Testis (tissue), 3 donors: Measurements from ENCODE around the gene PTGIR. TPM values are rescaled to one million over a fixed set of nuclear protein-coding genes. Genes with fewer than 3 reads are reported as not detected.

Experiments
- DNase-seq: peaks from one replicate; pipeline ENCODE4 v3.0.0-alpha.2; 2019
- H3K27ac ChIP-seq, 2 donors: fragments of 200-600 bp; sonication (generic); one replicate each; pipeline ENCODE4 v1.5.1; 2019
- H3K27me3 ChIP-seq: fragments of 200-600 bp; sonication (generic); one replicate; pipeline ENCODE4 v1.5.1; 2019
- H3K36me3 ChIP-seq: fragments of 200-600 bp; sonication (generic); one replicate; pipeline ENCODE4 v1.5.1; 2017; ENCODE audit warnings: low read depth; ENCODE audit errors: missing control alignments
- H3K4me1 ChIP-seq: fragments of 200-600 bp; sonication (generic); one replicate; pipeline ENCODE4 v1.5.1; 2019
- H3K4me3 ChIP-seq, 2 donors: fragments of 200-600 bp; sonication (generic); one replicate each; pipeline ENCODE4 v1.5.1; 2017 to 2019
- H3K9me3 ChIP-seq: fragments of 200-600 bp; sonication (generic); one replicate; pipeline ENCODE4 v1.5.1; 2017
- CTCF ChIP-seq, 3 experiments: fragments of 450-650 bp in 2 of 3; fragments of 200-600 bp in 1 of 3; sonication (generic) in 1 of 3; IDR thresholded peaks; one replicate each; pipeline ENCODE4 v1.5.1; 2016 to 2019; ENCODE audit warnings: antibody characterized with exemption in 3 of 3, mild to moderate bottlenecking in 2 of 3, moderate library complexity in 1 of 3
- POLR2A ChIP-seq: fragments of 450-650 bp; IDR thresholded peaks from one replicate; pipeline ENCODE4 v1.6.1; 2017; ENCODE audit warnings: antibody characterized with exemption, mild to moderate bottlenecking, moderate library complexity
- WGBS, 2 donors: methylation state at CpG; one replicate each; pipeline ENCODE4 v1.1.5; 2018; 5-methylcytosine and 5-hydroxymethylcytosine counted together
- intact Hi-C: fragments of 100-400 bp; cut with DNase I; formaldehyde crosslinking; loops from one replicate; pipeline ENCODE4 v1.15.1; 2023; ENCODE audit warnings: low total_unique reads
- polyA plus RNA-seq: library from polyadenylated mRNA; stranded (reverse); fragments of 350-450 nt; fragmentation: Illumina TruSeq; extraction: RNeasy Lipid Tissue Mini Kit (QIAGEN cat#74804); gene quantifications from one replicate; pipeline ENCODE4 v1.2.3, GENCODE V29; 2014; ENCODE audit warnings: low read depth, low replicate concordance; ENCODE audit not compliant: insufficient read depth
- total RNA-seq, 2 donors: library from RNA; depleted of rRNA; stranded (reverse); fragments of >200 nt; gene quantifications; one replicate each; pipeline ENCODE4 v1.2.3, GENCODE V29; 2016

Gene PTGIR
- total and polyA plus RNA-seq, 3 donors from 2014 or later: 0.63 to 1.0 (median 0.87) TPM

DNA sequence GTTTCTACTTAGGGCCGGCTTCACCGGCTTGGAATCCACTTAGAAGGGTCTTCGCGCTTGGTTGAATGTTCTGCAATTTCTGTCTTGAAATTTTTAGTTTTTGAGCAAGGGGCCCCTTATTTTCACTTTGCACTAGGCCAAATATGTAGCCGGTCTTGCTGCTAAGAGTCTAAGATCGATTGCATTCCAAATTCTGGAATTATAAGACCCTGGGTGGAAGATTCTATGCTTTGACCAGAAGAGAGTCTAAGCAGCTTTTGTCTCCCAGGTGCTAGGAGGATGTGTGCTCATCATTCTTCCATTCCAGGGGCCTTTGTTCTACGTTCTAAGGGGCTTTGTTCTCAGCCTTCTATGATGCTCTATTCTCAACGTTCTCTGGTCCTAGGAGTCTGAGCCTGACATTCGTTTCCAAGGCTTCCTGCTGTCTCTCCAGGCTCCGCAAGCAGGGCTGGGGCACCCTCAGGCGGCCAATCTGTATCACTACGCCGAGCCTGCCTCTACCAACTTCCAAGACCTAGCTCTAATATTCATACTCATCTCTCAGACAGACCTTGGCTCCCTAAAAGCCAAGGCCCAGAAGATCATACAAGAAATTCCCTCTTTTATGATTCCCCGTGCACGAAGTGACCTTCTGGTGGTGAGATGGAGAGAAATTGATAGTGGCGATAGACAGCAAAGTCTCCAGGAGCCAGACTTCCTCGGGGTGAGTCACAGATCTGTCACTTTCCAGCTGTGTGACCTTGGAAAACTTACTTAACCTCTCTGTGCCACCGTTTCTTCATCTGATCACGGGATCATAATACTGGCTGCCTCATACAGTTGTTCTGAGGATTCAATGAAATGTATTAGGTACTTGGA lies 37.1 kb upstream of the PTGIR start:
- Histone ChIP-seq H3K9me3 (no peaks in the 10 kb centered on the region), H3K36me3 (no peaks in the 10 kb centered on the region), H3K27me3 (no peaks in the 10 kb centered on the region), H3K4me3 (peak overlapping the region; percentile 36 to 37), H3K27ac (peak overlapping the region; percentile 60 to 85), H3K4me1 (peaks cover 22% of the 10 kb centered on the region)
- intact Hi-C loops: loop anchor here (2.0 kb wide), 1 partner anchor 49 kb away; no protein-coding TSS in a partner anchor
- peak; percentile 73 to 79 (median 76) for TF ChIP-seq CTCF (IDR thresholded peaks at IDR 0.05)
- no peak for TF ChIP-seq POLR2A
- peak; percentile 92 for DNase-seq
- 1 to 4% methylated on average over 17 to 19 of the region's 19 CpGs for WGBS, 2 donors

DNA sequence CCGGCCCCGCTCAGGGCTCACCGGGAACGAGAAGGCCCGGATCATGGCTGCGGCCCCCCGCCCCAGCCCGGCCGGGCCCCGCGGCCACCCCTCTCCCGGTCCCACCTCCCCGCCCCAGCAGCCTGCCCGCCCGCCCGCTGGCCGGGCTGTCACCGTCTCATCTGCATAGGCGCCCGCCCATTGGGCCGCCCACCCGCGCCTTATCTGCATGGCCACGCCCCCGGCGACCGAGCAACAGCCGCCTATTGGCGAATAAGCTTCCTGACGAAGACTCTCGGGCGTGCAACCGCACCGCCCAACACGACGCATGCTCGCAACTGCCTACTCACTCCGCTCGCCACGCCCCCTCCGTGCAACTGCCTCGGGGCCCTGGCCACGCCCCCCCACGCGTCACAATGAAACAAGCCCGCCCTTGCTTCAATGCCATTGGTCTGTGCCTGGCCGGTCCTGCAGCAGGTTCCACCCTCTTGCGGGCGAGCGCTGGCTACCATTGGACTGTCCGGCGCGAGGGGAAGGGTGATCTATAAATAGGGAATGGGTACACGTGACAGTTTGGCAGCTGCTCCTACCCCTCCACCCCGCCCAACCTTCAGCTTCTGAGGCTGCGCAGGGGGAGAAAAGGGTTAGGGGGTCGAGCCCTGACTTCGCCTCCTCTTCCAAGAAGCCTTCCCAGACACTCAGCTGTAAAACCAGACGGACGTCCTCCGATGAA lies 36.3 kb upstream of the PTGIR start, which contains the start of gene DACT3:
Gene DACT3, minus strand, starts transcription at position 163 of the 712 bp plus-strand sequence. Its CDS starts 118 bp downstream, at position 45.
- TF ChIP-seq POLR2A: no peak
- peak in 1 of 3 experiments; percentile 32 for TF ChIP-seq CTCF (IDR thresholded peaks at IDR 0.05)
- H3K9me3 ChIP-seq: no peaks in the 10 kb centered on the region
- H3K36me3 ChIP-seq: no peaks in the 10 kb centered on the region
- peak within 1 kb of the TSS; percentile 62 to 78 for H3K4me3 ChIP-seq
- intact Hi-C loops: no loop called here
- no peaks in the 10 kb centered on the region for H3K27me3 ChIP-seq
- DNase-seq: peak; percentile 100
- WGBS, 2 donors: 0% methylated on average over 1 to 30 of the region's 61 CpGs
- peak within 1 kb of the TSS; percentile 63 to 85 for H3K27ac ChIP-seq
- H3K4me1 ChIP-seq: peaks cover 22% of the 10 kb centered on the region

DNA sequence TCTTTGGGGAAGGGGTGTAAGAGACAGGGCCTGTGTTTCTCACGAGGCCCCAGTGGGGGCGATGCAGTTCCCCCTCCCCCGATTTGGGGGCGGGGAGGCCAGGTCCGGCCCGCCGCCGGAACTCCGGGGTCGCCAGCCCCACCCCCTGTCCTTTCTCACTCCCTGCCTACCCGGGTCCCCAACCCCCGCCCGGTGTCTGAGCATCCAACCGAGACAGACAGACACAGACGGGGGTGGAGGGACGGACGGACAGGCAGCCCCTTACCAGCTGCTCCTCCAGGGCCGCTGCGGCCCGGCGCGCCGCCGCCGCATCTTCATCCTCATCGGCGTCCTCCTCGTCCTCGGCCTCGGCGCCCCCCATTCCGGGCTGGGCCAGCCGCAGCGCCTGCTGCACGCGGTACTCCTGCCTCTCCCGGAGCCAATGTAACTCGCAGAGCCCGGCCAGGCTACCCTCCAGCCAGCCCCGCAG lies 35.7 kb upstream of the PTGIR start:
- peaks cover 22% of the 10 kb centered on the region for H3K4me1 ChIP-seq
- DNase-seq: no peak
- intact Hi-C loops: no loop called here

GRCh38 chr19:46660008-46660517 lies 35.2 kb upstream of the PTGIR start:
- TF ChIP-seq POLR2A (no peak), CTCF (IDR thresholded peaks at IDR 0.05) (no peak)
- intact Hi-C loops: no loop called here
- Histone ChIP-seq H3K27ac (peak overlapping the region; percentile 59 to 63), H3K9me3 (no peaks in the 10 kb centered on the region), H3K27me3 (no peaks in the 10 kb centered on the region), H3K36me3 (no peaks in the 10 kb centered on the region), H3K4me3 (peak overlapping the region; percentile 62 to 78), H3K4me1 (peaks cover 22% of the 10 kb centered on the region)
- DNase-seq: no peak
- WGBS, 2 donors: 0 to 5% methylated on average over 9 to 14 of the region's 14 CpGs

More for the DNA sequence above, 35.7 kb upstream of the PTGIR start:
- TF ChIP-seq CTCF (IDR thresholded peaks at IDR 0.05) (no peak), POLR2A (no peak)
- Histone ChIP-seq H3K4me3 (peak overlapping the region; percentile 62 to 78), H3K27me3 (no peaks in the 10 kb centered on the region), H3K36me3 (no peaks in the 10 kb centered on the region), H3K9me3 (no peaks in the 10 kb centered on the region), H3K27ac (peak overlapping the region; percentile 59 to 63)
- WGBS, 2 donors: 1% methylated on average over 37 of the region's 40 CpGs; no CpG with 5 or more reads in 1 of the 2 donors
